Measurements from ENCODE around the gene GAB2. TPM values are rescaled to one million over a fixed set of nuclear protein-coding genes. Genes with fewer than 3 reads are reported as not detected.

GAB2 gene
- total and polyA plus RNA-seq, 2 donors (not counting 1 experiment from before 2014, with no cell fraction given): 5.8 to 85.9 TPM

GRCh38 chr11:78325274-78325781, 92.3 kb downstream of the GAB2 start:
- Histone ChIP-seq H3K79me2 (ENCODE audit: control insufficient read depth, insufficient read depth, low read length) (peaks cover 38% of the 10 kb centered on the region), H3K27ac (ENCODE audit: low read length in 2 of 2) (no peak overlapping the region), H3K36me3 (replicated peaks in 1 of 2; ENCODE audit: control extremely low read depth in 1 of 2, control insufficient read depth in 1 of 2, extremely low read depth in 1 of 2, insufficient read depth in 2 of 2, low read length in 1 of 2) (peaks cover 0 to 2% of the 10 kb centered on the region in 2 experiments), H3K4me3 (ENCODE audit: control extremely low read depth in 1 of 5, extremely low read depth in 1 of 5, insufficient read depth in 1 of 5, low read depth in 2 of 5, low read length in 4 of 5) (no peak overlapping the region), H3K9me3 (ENCODE audit: control extremely low read depth in 1 of 3, control insufficient read depth in 2 of 3, insufficient read depth in 1 of 3, low read length in 2 of 3) (peaks cover 0 to 4% (median 2%) of the 10 kb centered on the region in 3 donors), H4K20me1 (ENCODE audit: control insufficient read depth, insufficient read depth, low read length, poor library complexity, severe bottlenecking) (peaks cover 18% of the 10 kb centered on the region), H2AFZ (ENCODE audit: insufficient read depth, low read depth, low read length, poor library complexity, severe bottlenecking) (no peak overlapping the region), H3K9ac (ENCODE audit: low read length) (no peak overlapping the region), H3K4me1 (ENCODE audit: control insufficient read depth in 2 of 2, insufficient read depth in 2 of 2, low read length in 2 of 2) (peaks cover 18 to 26% of the 10 kb centered on the region in 2 donors), H3K4me2 (replicated peaks; ENCODE audit: low read depth, low read length, poor library complexity, severe bottlenecking) (no peak overlapping the region), H3K27me3 (replicated peaks in 1 of 4; ENCODE audit: control extremely low read depth in 1 of 4, control insufficient read depth in 3 of 4, insufficient read depth in 4 of 4, low read length in 3 of 4) (no peaks in the 10 kb centered on the region)
- Mint-ChIP-seq H3K9me3 (ENCODE audit: insufficient read depth) (no peaks in the 10 kb centered on the region), H3K4me1 (peaks cover 65% of the 10 kb centered on the region), H3K27ac (no peak overlapping the region), H3K4me3 (no peak overlapping the region), H3K27me3 (no peaks in the 10 kb centered on the region)
- DNase-seq (no peak), ATAC-seq (ENCODE audit: low read depth) (no peak)
- intact Hi-C loops (cut with micrococcal nuclease): loop anchor here (5.0 kb wide), 1 partner anchor 37 kb away; no protein-coding TSS in a partner anchor
- no CpG with 5 or more reads among the region's 4 CpGs for WGBS (ENCODE audit: insufficient coverage)
- ChIA-PET CTCF (interaction anchor here (1.2 kb wide), 1 partner anchor 14 kb away, joined by 3 read pairs; no protein-coding TSS in a partner anchor), POLR2A (no interaction called here)
- no peak for TF ChIP-seq CTCF (IDR thresholded peaks at IDR 0.05)
- no peak for TF ChIP-seq EZH2 (IDR thresholded peaks at IDR 0.05; ENCODE audit: borderline replicate concordance, insufficient read depth, low read depth, low read length, poor library complexity, severe bottlenecking)

- H3K4me3 ChIP-seq (ENCODE audit: control extremely low read depth in 1 of 5, extremely low read depth in 1 of 5, insufficient read depth in 1 of 5, low read depth in 2 of 5, low read length in 4 of 5): no peak overlapping the region
- Mint-ChIP-seq H3K27ac (no peak overlapping the region), H3K9me3 (ENCODE audit: insufficient read depth) (no peaks in the 10 kb centered on the region), H3K4me1 (peaks cover 61% of the 10 kb centered on the region), H3K27me3 (no peaks in the 10 kb centered on the region), H3K4me3 (no peak overlapping the region)
- no CpG with 5 or more reads among the region's 6 CpGs for WGBS (ENCODE audit: insufficient coverage)
- peaks cover 18 to 26% of the 10 kb centered on the region in 2 donors for H3K4me1 ChIP-seq (ENCODE audit: control insufficient read depth in 2 of 2, insufficient read depth in 2 of 2, low read length in 2 of 2)
- H3K4me2 ChIP-seq (replicated peaks; ENCODE audit: low read depth, low read length, poor library complexity, severe bottlenecking): peak overlapping the region; percentile 32
- TF ChIP-seq EZH2 (IDR thresholded peaks at IDR 0.05; ENCODE audit: borderline replicate concordance, insufficient read depth, low read depth, low read length, poor library complexity, severe bottlenecking) (no peak), CTCF (IDR thresholded peaks at IDR 0.05) (no peak)
- no peak overlapping the region for H3K27ac ChIP-seq (ENCODE audit: low read length in 2 of 2)
- intact Hi-C loops (cut with micrococcal nuclease): no loop called here
- no peak overlapping the region for H2AFZ ChIP-seq (ENCODE audit: insufficient read depth, low read depth, low read length, poor library complexity, severe bottlenecking)
- ChIA-PET POLR2A (interaction anchor here (0.6 kb wide), 1 partner anchor 8 kb away, joined by 3 read pairs; no protein-coding TSS in a partner anchor), CTCF (interaction anchor here (0.7 kb wide), 1 partner anchor 74 kb away, joined by 4 read pairs; no protein-coding TSS in a partner anchor)
- peaks cover 0 to 4% (median 2%) of the 10 kb centered on the region in 3 donors for H3K9me3 ChIP-seq (ENCODE audit: control extremely low read depth in 1 of 3, control insufficient read depth in 2 of 3, insufficient read depth in 1 of 3, low read length in 2 of 3)
- peak; percentile 61 for ATAC-seq (ENCODE audit: low read depth)
- H3K36me3 ChIP-seq (replicated peaks in 1 of 2; ENCODE audit: control extremely low read depth in 1 of 2, control insufficient read depth in 1 of 2, extremely low read depth in 1 of 2, insufficient read depth in 2 of 2, low read length in 1 of 2): peaks cover 0 to 2% of the 10 kb centered on the region in 2 experiments
- no peaks in the 10 kb centered on the region for H3K27me3 ChIP-seq (replicated peaks in 1 of 4; ENCODE audit: control extremely low read depth in 1 of 4, control insufficient read depth in 3 of 4, insufficient read depth in 4 of 4, low read length in 3 of 4)
- DNase-seq: peak; percentile 57
- H4K20me1 ChIP-seq (ENCODE audit: control insufficient read depth, insufficient read depth, low read length, poor library complexity, severe bottlenecking): peaks cover 18% of the 10 kb centered on the region
- peaks cover 42% of the 10 kb centered on the region for H3K79me2 ChIP-seq (ENCODE audit: control insufficient read depth, insufficient read depth, low read length)
- no peak overlapping the region for H3K9ac ChIP-seq (ENCODE audit: low read length)
These were observed 94.3 kb downstream of the GAB2 start for GRCh38 chr11:78323363-78323762.
